HEK293T (cell line): ENCODE data around the gene PRKCZ.

Experiments used
- CTCF ChIA-PET: fragments of 350-600 bp; formaldehyde crosslinking; extraction: SDS; loops from one replicate; lab custom pipeline; 2021; ENCODE audit warnings: antibody characterized with exemption, inconsistent platforms; lab: Yijun Ruan, JAX
- POLR2A ChIA-PET: fragments of 350-600 bp; formaldehyde crosslinking; extraction: SDS; loops from one replicate; lab custom pipeline; 2020; ENCODE audit warnings: antibody characterized with exemption, inconsistent platforms; lab: Yijun Ruan, JAX
- DNase-seq: peaks from one replicate; pipeline ENCODE4 v3.0.0; 2012; ENCODE audit warnings: mixed read lengths; ENCODE audit errors: extremely low spot score
- ARNT ChIP-seq: fragments of 450-650 bp; IDR thresholded peaks from 2 replicates; pipeline ENCODE4 v1.6.1; 2017; ENCODE audit warnings: mild to moderate bottlenecking
- BHLHE40 ChIP-seq: fragments of 450-650 bp; IDR thresholded peaks from 2 replicates; pipeline ENCODE4 v1.6.1; 2016; ENCODE audit warnings: mild to moderate bottlenecking, moderate library complexity, borderline replicate concordance
- CTBP1 ChIP-seq: fragments of 450-650 bp; IDR thresholded peaks from 2 replicates; pipeline ENCODE4 v1.6.1; 2016; ENCODE audit warnings: borderline replicate concordance
- ELF4 ChIP-seq: fragments of 450-650 bp; IDR thresholded peaks from 2 replicates; pipeline ENCODE4 v1.6.1; 2017; ENCODE audit warnings: antibody characterized with exemption
- FOXA1 ChIP-seq: fragments of 450-650 bp; IDR thresholded peaks from 2 replicates; pipeline ENCODE4 v1.6.1; 2016; ENCODE audit warnings: mild to moderate bottlenecking
- FOXK2 ChIP-seq: fragments of 450-650 bp; IDR thresholded peaks from 2 replicates; pipeline ENCODE4 v1.6.1; 2016; ENCODE audit warnings: mild to moderate bottlenecking
- FOXM1 ChIP-seq: fragments of 450-650 bp; IDR thresholded peaks from 2 replicates; pipeline ENCODE4 v1.6.1; 2017; ENCODE audit warnings: mild to moderate bottlenecking, borderline replicate concordance
- HDGF ChIP-seq: fragments of 450-650 bp; IDR thresholded peaks from 2 replicates; pipeline ENCODE4 v1.6.1; 2017; ENCODE audit warnings: antibody characterized with exemption, borderline replicate concordance
- L3MBTL2 ChIP-seq: fragments of 450-650 bp; conservative IDR thresholded peaks from 2 replicates; pipeline ENCODE4 v1.6.1; 2016; ENCODE audit warnings: mild to moderate bottlenecking
- LEF1 ChIP-seq: fragments of 450-650 bp; IDR thresholded peaks from 2 replicates; pipeline ENCODE4 v1.6.1; 2017; ENCODE audit warnings: mild to moderate bottlenecking, borderline replicate concordance
- NFRKB ChIP-seq: fragments of 450-650 bp; IDR thresholded peaks from 2 replicates; pipeline ENCODE4 v1.6.1; 2016; ENCODE audit warnings: mild to moderate bottlenecking, moderate library complexity
- SP1 ChIP-seq: fragments of 450-650 bp; IDR thresholded peaks from 2 replicates; pipeline ENCODE4 v1.6.1; 2017
- SUZ12 ChIP-seq: fragments of 450-650 bp; IDR thresholded peaks from 2 replicates; pipeline ENCODE4 v1.6.1; 2016; ENCODE audit warnings: mild to moderate bottlenecking
- TARDBP ChIP-seq: fragments of 450-650 bp; IDR thresholded peaks from 2 replicates; pipeline ENCODE4 v1.6.1; 2016
- ZNF384 ChIP-seq: fragments of 450-650 bp; IDR thresholded peaks from 2 replicates; pipeline ENCODE4 v1.6.1; 2016
- TF ChIP-seq, protein P1 (sequence below): fragments of 450-650 bp; IDR thresholded peaks from 2 replicates; pipeline ENCODE4 v1.6.1; 2016

Gene PRKCZ

DNA sequence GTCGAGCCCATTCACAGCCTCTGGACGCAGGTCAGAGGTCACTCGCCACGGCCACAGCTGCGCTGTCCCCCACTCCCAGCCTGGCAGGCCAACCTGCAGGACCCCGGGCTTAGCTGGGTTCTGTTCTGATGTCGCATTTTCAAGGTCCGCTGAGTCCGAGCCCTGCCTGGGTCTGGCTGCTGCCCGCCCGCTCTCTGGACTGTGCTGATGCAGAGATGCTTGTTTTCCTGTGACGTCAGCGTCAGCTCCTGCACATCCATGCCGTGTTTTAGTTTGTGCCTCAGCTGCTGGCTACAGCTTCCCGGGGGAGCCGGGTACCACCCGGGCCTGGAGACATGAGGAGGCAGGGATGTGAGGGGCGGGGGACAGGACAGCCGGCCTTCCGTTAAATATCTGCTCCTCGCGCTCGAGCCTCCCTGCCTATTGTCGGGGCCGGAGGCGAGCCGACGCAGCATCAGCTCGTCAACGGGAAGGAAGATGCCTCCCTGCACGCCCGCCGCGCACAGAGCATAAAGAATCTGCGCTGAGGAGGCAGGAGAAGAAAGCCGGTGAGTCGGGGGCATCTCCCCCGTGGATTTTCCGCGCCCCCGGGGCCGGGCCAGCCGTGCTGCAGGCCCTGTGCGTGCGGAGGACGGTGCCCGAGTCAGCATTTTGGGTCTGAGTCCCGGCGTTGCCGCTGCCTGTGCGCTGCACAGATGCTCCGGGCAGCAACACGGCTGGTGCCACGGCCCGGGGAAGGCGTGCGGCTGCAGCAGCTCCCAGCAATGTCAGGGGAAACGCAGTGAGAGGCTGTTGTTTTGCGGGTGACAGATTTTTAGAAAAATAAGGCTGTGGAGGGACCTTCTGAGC, 23.4 kb downstream of the PRKCZ start:
- no peak for TF ChIP-seq CTBP1
- TF ChIP-seq ARNT = no peak
- TF ChIP-seq ELF4 = no peak
- no peak for TF ChIP-seq FOXA1
- TF ChIP-seq TARDBP = no peak
- TF ChIP-seq ZNF384 = no peak
- TF ChIP-seq NFRKB = no peak
- TF ChIP-seq HDGF = no peak
- no peak for TF ChIP-seq SUZ12
- TF ChIP-seq SP1 = no peak
- no peak for TF ChIP-seq FOXM1
- no peak for TF ChIP-seq BHLHE40
- TF ChIP-seq, protein P1, sequence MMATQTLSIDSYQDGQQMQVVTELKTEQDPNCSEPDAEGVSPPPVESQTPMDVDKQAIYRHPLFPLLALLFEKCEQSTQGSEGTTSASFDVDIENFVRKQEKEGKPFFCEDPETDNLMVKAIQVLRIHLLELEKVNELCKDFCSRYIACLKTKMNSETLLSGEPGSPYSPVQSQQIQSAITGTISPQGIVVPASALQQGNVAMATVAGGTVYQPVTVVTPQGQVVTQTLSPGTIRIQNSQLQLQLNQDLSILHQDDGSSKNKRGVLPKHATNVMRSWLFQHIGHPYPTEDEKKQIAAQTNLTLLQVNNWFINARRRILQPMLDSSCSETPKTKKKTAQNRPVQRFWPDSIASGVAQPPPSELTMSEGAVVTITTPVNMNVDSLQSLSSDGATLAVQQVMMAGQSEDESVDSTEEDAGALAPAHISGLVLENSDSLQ = no peak
- no peak for TF ChIP-seq L3MBTL2
- TF ChIP-seq FOXK2 = no peak
- TF ChIP-seq LEF1 = no peak
- POLR2A ChIA-PET = no interaction called here
- CTCF ChIA-PET = no interaction called here
- no peak for DNase-seq

DNA sequence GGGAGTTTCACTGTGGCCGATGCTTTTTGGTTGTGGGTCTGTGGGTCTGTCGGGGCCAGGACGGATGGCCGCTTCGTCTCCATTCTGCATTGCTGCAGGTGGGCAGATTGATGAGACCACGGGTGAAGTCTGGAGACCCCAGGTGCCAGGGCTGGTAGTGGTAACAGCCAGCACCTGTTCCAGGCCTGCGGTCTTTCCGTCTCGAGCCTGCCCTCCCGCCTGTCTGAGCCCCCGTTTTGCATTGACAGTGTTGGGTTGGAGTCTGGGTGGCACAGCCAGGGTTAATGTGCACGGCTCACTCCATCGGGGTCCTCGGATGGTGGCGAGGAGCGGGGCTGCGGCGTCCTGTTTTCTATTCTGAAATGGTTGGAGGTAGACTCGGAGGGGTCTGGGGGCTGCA, 24.2 kb downstream of the PRKCZ start:
- TF ChIP-seq ARNT (no peak), TARDBP (no peak), SUZ12 (no peak), SP1 (no peak), L3MBTL2 (no peak), HDGF (no peak), FOXK2 (no peak), ELF4 (no peak), FOXA1 (no peak), BHLHE40 (no peak), CTBP1 (no peak), FOXM1 (no peak)
- ChIA-PET POLR2A (no interaction called here), CTCF (no interaction called here)
- DNase-seq = no peak

DNA sequence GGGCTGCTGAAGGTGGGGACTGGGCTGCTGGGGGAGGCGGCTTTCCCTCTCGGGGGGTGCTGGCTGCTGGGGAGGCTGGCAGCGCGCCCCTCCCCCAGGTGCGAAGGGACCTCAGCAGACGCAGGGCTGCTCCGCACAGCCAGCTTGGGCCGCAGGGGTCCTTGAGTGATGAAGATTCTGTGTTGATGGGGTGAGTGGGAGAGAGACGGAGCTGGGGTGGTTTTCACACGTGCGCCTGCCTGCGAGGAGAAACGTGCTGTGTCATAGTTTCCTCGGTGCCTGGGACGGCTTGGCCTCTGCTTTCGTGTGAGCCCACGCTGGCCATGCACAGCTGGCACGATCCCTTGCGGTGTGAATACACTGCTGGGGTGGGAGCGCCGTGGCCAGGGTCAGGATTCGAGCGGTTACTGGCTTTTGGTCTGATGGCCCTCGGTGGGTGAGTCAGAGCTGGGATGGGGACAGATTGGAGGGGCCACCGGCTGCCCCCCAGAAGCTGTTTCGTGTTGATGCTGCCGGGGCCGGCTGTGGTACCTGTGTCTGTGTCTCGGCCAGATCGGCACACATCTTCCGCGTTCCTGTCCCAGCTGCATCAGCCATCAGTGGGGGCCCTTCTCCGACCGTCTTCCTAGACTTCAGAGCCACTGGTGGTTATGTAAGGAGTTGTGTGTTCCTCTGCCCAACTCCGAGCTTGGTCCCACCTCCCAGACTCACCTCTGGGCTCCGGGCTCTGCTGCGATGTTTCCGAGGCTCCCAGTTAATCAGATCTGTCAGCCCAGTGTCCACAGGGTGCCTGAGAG, 24.9 kb downstream of the PRKCZ start:
- ChIA-PET CTCF (no interaction called here), POLR2A (no interaction called here)
- no peak for TF ChIP-seq ZNF384
- TF ChIP-seq NFRKB = no peak
- TF ChIP-seq FOXA1 = no peak
- TF ChIP-seq LEF1 = no peak
- TF ChIP-seq SUZ12 = no peak
- TF ChIP-seq CTBP1 = no peak
- no peak for TF ChIP-seq ARNT
- TF ChIP-seq, protein P1 = no peak
- TF ChIP-seq BHLHE40 = no peak
- no peak for TF ChIP-seq SP1
- no peak for DNase-seq

DNA sequence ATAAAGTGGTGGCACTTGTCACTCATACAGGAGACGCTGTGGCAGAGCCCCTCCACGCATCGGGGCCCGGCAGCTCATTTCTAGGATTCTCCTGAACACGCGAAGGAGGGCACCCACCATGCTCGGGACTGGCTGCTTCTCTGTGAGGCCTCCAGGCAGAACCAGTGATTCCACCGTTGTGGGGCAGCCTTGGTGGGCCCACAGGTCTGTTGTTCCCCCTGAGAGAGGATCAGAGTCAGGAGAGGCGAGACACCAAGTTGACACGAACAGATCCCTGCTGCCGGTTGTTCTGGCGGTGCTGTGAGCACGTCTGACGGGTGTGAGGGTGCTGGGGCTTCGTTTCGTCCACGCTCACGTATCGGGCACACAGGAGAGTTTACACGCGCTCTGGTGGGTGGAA, 26.6 kb downstream of the PRKCZ start:
- ChIA-PET POLR2A (no interaction called here), CTCF (no interaction called here)
- no peak for TF ChIP-seq ELF4
- no peak for TF ChIP-seq ZNF384
- DNase-seq = no peak

DNA sequence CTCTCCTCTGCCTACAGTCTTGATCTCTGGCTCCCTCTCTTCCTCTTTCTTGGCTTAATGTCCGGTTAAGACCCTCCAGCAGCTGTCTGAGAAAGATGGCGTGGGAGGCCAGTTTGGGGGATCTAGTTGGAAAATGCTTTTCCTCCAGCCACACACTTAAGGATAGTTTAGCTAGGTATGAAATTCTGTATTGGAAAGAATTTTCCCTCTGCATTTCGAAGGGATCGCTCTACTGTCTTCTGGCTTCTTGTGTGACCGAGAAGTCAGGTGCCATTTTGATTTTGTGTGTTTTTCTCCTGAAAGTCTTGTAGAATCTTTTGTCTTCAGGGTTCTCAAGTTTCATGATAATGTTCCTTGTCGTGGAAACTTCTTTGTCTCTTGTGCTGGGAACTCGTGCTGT, 28.0 kb downstream of the PRKCZ start:
- ChIA-PET POLR2A (interaction anchor here (1.1 kb wide), 1 partner anchor 9 kb away, joined by 3 read pairs; no protein-coding TSS in a partner anchor), CTCF (no interaction called here)
- no peak for TF ChIP-seq ARNT
- no peak for TF ChIP-seq ELF4
- no peak for TF ChIP-seq TARDBP
- no peak for TF ChIP-seq L3MBTL2
- no peak for TF ChIP-seq ZNF384
- no peak for TF ChIP-seq CTBP1
- no peak for TF ChIP-seq SP1
- no peak for TF ChIP-seq HDGF
- TF ChIP-seq BHLHE40 = no peak
- TF ChIP-seq LEF1 = no peak
- TF ChIP-seq SUZ12 = no peak
- no peak for TF ChIP-seq NFRKB
- TF ChIP-seq FOXK2 = no peak
- TF ChIP-seq FOXA1 = no peak
- TF ChIP-seq, protein P1 = no peak
- no peak for TF ChIP-seq FOXM1
- no peak for DNase-seq
